ENCODE measurements around the gene APMAP.

The APMAP gene

GRCh38 chr20:24970030-24970553 is 22.5 kb downstream of the APMAP start:
- no peak for DNase-seq (ENCODE audit: low spot score)
- in situ Hi-C loops (cut with MboI; ENCODE audit: low pct_unique_long_range_greater_than_20kb, low sequenced_read_pairs, unreplicated experiment) = no loop called here
- no peak for TF ChIP-seq CTCF (IDR thresholded peaks at IDR 0.05; ENCODE audit: extremely low read depth, insufficient read depth, missing control alignments)

- in situ Hi-C loops (cut with MboI; ENCODE audit: low pct_unique_long_range_greater_than_20kb, low sequenced_read_pairs, unreplicated experiment) = no loop called here
- no peak for DNase-seq (ENCODE audit: low spot score)
- TF ChIP-seq CTCF (IDR thresholded peaks at IDR 0.05; ENCODE audit: extremely low read depth, insufficient read depth, missing control alignments) = no peak
Measured at GRCh38 chr20:24969186-24970029, 23.1 kb downstream of the APMAP start.

- in situ Hi-C loops (cut with MboI; ENCODE audit: low pct_unique_long_range_greater_than_20kb, low sequenced_read_pairs, unreplicated experiment) = no loop called here
- no peak for DNase-seq (ENCODE audit: low spot score)
- TF ChIP-seq CTCF (IDR thresholded peaks at IDR 0.05; ENCODE audit: extremely low read depth, insufficient read depth, missing control alignments) = no peak
Measured at GRCh38 chr20:24968278-24968800, 24.2 kb downstream of the APMAP start.

- in situ Hi-C loops (cut with MboI; ENCODE audit: low pct_unique_long_range_greater_than_20kb, low sequenced_read_pairs, unreplicated experiment) = no loop called here
- TF ChIP-seq CTCF (IDR thresholded peaks at IDR 0.05; ENCODE audit: extremely low read depth, insufficient read depth, missing control alignments) = no peak
Measured at GRCh38 chr20:24966317-24967012, 26.1 kb downstream of the APMAP start.

GRCh38 chr20:24965065-24965919 is 27.3 kb downstream of the APMAP start:
- DNase-seq (ENCODE audit: low spot score) = no peak
- TF ChIP-seq CTCF (IDR thresholded peaks at IDR 0.05; ENCODE audit: extremely low read depth, insufficient read depth, missing control alignments) = no peak
- in situ Hi-C loops (cut with MboI; ENCODE audit: low pct_unique_long_range_greater_than_20kb, low sequenced_read_pairs, unreplicated experiment) = no loop called here

More at GRCh38 chr20:24966317-24967012, 26.1 kb downstream of the APMAP start:
- DNase-seq (ENCODE audit: low spot score) = no peak

- in situ Hi-C loops (cut with MboI; ENCODE audit: low pct_unique_long_range_greater_than_20kb, low sequenced_read_pairs, unreplicated experiment) = no loop called here
- DNase-seq (ENCODE audit: low spot score) = no peak
- no peak for TF ChIP-seq CTCF (IDR thresholded peaks at IDR 0.05; ENCODE audit: extremely low read depth, insufficient read depth, missing control alignments)
Measured at GRCh38 chr20:24964506-24964840, 28.1 kb downstream of the APMAP start.
